HG03521 (cell line): ENCODE data around the gene PLCB4.

Experiments used
- ATAC-seq: cut with Tn5 transposase; IDR thresholded peaks from one replicate; pipeline ENCODE4 v1.9.1; 2021; ENCODE audit warnings: mild to moderate bottlenecking, moderate library complexity; ENCODE audit not compliant: unreplicated experiment

PLCB4 gene

GRCh38 chr20:9507544-9508239 lies 438.8 kb downstream of the PLCB4 start:
- ATAC-seq = no peak

- no peak for ATAC-seq
Observed at GRCh38 chr20:9508240-9508661, 439.4 kb downstream of the PLCB4 start.

- no peak for ATAC-seq
Observed at GRCh38 chr20:9508696-9509178, 439.9 kb downstream of the PLCB4 start.

- ATAC-seq = no peak
Observed at GRCh38 chr20:9509246-9509645, 440.4 kb downstream of the PLCB4 start.

GRCh38 chr20:9510911-9511310 lies 442.0 kb downstream of the PLCB4 start:
- peak; percentile 38 for ATAC-seq

GRCh38 chr20:9514072-9514460 lies 445.2 kb downstream of the PLCB4 start:
- no peak for ATAC-seq

GRCh38 chr20:9514461-9515213 lies 445.8 kb downstream of the PLCB4 start, which contains the start of gene LAMP5:
Gene LAMP5 (plus strand): TSS chr20:9514590. CDS start chr20:9514853, 263 bp downstream.
- no peak for ATAC-seq

GRCh38 chr20:9515214-9515585 lies 446.3 kb downstream of the PLCB4 start:
- ATAC-seq = no peak

GRCh38 chr20:9515741-9516233 lies 446.9 kb downstream of the PLCB4 start:
- no peak for ATAC-seq

GRCh38 chr20:9516234-9516871 lies 447.5 kb downstream of the PLCB4 start:
- ATAC-seq = no peak

- no peak for ATAC-seq
Observed at GRCh38 chr20:9517297-9518162, 448.6 kb downstream of the PLCB4 start.

GRCh38 chr20:9518576-9519175 lies 449.8 kb downstream of the PLCB4 start:
- no peak for ATAC-seq

- ATAC-seq = no peak
Observed at GRCh38 chr20:9520086-9520485, 451.2 kb downstream of the PLCB4 start.

GRCh38 chr20:9523636-9524035 lies 454.7 kb downstream of the PLCB4 start:
- no peak for ATAC-seq
